Activated T-helper 9 cell treated with anti-CD3 and anti-CD28 coated beads, Interleukin-2, amount 50 U/mL, for 16 hours (primary cell): ENCODE measurements around the gene SGSH.
A peak's percentile ranks its signal among the peaks of the same experiment; 100 is the strongest.

ENCODE experiments used
- DNase-seq: peaks from one replicate; pipeline ENCODE4 v3.0.0-alpha.2; 2020; ENCODE audit warnings: low read depth

Gene SGSH

GRCh38 chr17:80227156-80227555 is 7.0 kb upstream of the SGSH start:
- DNase-seq: no peak

- no peak for DNase-seq
Observed at GRCh38 chr17:80225230-80225629, 5.1 kb upstream of the SGSH start.

- no peak for DNase-seq
Observed at GRCh38 chr17:80224683-80225082, 4.5 kb upstream of the SGSH start.

DNA sequence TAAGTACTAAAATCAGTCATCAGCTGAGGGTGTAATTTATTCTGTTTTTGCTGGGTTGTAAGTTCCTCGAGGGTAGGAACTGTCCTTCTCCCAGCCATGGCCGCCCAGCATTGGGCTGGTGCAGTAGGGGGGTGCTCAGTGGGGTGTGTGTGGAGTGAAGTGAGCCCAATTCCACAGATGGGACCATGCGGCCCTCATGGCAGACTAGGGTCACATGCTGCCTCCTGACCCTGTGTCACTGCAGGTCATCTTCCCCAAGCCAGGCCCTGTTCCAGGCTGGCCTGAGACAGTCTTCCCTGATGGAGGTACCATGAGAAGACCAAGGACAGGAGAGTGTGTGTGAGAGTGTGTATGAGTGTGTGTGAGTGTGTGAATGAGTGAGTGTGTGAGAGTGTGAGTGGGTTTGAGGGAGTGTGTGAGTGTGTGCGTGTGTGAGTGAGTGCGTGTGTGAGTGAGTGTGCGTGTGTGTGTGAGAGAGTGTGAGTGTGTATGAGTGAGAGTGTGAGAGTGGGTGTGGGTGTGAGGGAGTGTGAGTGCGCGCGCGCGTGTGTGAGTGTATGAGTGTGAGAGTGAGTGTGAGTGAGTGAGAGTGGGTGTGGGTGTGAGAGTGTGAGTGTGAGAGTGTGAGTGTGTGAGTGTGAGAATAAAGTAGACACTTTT is 3.8 kb upstream of the SGSH start:
- no peak for DNase-seq

DNA sequence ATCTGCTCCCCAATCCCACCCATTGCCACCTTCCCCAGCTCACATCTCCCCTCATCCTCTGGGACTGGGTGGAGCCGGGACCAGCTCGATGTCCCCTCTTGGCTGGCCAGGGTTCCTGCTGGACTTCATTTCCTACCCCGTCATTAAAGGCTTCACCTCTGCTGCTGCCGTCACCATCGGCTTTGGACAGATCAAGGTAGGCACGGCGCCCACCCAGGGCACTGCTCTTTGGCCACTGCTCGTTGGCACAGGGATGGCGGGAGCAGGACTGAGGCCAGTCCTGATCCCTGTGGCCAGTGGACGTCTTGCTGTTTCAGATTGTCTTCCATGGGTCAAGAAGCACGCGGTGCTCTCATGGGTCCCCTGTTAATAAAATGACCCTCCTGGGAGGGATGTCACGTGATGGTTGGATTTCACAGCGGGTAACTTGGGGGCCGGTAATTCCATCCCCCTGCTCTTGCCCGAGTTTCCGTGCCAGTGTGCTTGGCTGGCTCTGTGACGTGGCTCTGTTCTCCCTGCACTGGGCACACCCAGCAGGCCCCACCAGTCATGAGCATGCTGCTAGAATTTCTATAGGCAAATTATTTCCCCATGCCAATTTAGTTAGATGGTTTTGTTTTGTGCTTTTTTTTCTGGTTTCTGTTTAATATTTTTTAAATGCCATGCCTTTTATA is 3.1 kb upstream of the SGSH start:
- no peak for DNase-seq

DNA sequence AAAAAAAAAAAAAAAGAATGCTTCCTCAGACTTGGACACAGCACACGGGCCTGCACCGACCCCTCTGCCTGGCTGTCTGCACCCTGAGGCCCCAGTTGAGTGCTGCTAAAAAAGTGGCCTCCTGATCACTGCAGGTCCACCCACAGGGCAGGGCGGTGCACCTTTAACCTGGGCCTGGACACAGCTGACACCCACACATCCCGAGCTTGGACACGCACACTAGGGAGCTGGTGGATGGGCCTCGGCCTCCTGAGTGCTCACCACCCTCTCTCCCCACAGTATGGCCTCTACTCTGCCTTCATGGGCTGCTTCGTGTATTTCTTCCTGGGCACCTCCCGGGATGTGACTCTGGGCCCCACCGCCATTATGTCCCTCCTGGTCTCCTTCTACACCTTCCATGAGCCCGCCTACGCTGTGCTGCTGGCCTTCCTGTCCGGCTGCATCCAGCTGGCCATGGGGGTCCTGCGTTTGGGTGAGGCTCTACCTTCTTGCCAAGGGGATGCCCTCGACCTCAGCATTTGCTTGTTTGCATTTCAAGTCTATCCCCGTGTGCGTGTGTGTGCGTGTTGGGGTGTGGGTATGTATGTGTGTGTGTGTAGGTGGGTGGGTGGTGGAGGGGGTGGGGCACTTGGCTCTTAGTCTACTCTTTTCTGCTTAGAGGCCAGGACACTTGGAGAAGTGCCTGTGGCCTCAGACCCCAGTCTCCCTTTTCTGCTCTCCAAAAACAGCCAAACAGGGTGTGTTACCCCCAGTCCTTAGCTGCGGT is 2.4 kb upstream of the SGSH start:
- no peak for DNase-seq

DNA sequence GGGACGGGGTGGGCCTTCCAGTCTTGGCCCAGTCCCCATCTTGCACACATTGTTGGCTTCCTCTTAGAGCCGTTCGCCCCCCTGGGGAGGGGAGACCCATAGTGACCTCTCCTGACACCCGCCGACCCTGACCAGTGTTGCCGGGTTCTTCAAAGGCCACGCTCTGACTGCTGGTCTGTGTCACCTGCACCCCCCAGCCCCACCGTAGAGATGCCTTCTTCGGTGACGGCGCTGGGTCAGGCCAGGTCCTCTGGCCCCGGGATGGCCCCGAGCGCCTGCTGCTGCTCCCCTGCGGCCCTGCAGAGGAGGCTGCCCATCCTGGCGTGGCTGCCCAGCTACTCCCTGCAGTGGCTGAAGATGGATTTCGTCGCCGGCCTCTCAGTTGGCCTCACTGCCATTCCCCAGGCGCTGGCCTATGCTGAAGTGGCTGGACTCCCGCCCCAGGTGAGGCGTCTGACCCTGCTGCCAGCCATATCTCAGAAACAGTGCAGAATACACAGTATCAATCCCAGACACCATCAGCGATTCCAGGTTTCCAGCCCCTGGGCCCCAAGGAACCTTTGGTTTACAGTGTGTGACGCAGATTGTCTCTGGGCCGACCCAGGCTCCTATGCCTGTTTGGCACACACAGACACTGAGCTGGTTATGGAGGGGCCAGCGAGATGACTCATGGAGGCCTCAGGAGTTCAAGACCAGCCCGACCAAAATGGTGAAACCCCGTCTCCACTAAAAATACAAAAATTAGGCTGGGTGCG is 1.4 kb upstream of the SGSH start:
- no peak for DNase-seq

DNA sequence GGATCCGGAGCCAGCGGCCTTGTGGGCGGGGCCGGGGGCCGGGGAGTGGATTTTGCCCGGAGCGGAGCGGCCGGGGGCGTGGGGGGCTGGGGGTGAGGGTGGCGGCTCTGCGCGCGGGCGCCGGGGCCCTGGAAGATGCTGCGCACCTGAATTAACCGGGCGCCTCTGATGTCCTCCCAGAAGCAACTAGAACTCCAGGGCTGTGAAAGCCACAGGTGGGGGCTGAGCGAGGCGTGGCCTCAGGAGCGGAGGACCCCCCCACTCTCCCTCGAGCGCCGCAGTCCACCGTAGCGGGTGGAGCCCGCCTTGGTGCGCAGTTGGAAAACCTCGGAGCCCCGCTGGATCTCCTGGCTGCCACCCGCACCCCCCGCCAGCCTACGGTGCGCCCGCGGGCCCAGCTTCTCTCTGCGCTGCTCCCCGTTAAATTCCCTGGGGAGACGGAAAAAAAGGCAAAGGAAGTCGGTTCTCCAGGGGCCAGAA is 643 bp upstream of the SGSH start:
- no peak for DNase-seq

DNA sequence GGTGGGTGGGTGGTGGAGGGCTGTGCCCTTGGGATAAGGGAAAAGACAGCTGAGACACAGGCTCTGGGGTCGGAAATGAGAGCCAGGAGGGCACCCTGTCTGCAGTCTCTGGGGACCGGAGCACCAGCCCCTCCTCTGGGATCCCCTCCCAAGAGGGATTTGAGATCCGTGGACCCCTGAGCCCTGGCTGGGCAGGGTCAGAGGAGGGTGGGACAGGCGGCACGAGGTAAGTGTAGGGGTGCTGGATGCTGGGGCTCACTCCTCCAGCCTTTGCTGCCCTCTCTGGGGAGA is 425 bp downstream of the SGSH start:
- no peak for DNase-seq

- DNase-seq: peak; percentile 90
Observed at GRCh38 chr17:80219013-80219762, 945 bp downstream of the SGSH start.

DNA sequence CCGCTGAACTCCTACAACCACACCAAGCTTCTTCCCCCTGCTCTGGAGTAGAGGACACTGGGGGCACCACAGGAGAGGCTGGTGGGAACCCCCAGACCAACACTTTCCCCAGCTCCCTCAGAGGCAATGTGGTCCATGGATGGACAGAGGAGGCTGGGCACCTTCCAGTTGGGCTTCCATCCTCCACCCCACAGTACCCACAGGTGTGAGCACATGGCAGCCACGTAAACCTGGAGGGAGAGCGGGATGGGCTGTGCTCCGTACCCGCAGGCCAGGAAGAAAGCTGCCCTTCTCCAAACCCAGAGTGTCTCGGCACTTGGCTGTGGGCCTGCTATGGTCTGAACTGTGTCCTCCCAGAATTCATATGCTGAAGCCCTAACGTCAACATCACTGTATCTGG is 1.7 kb downstream of the SGSH start:
- DNase-seq: no peak

DNA sequence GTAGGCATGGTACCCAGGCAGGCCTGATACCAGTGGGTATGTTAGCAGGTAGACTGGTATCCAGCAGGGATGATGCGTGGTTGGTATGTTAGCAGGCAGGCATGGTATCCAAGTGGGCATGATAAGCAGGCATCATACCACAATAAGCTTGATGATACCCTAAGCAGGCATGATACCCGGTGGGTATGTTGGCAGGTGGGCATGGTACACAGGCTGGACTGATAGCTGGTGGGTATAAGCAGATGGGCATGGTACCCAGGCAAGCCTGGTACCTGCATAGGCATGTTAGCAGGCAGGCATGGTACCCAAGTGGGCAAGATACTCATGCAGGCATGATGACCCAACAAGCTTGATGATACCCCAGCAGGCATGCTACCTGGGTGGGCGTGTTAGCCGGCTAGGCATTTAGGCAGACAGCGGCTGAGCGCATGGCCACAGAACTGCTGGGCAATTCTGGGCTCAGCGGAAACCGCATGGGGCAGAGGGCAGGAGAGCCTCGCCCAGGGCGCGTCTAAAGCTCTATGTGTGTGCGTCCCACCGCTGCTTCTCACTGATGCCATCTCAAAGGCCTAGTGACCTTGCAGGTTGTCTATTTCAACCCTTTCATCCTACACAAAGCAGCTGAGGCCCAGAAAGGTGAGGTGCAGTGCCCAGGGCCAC is 2.3 kb downstream of the SGSH start:
- DNase-seq: no peak

GRCh38 chr17:80216473-80217456 is 3.4 kb downstream of the SGSH start:
- DNase-seq: no peak

DNA sequence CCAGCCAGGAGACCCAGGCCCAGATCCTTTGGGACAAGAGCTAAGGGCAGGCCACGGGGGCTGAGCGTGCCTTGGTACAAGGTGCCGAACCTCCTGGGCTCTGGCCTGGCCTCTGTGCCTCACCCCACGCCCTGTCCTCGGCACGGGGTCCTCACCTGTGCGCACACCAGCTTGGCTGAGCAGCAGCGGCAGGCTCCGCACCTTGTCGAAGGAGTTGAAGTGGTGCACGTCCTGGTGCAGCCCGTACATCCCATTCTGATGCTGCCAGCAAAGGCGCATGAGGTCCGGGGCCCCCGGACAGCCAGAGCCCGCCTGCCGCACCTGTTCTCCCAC is 5.3 kb downstream of the SGSH start:
- DNase-seq: no peak

GRCh38 chr17:80214012-80214877 is 5.9 kb downstream of the SGSH start:
- no peak for DNase-seq

DNA sequence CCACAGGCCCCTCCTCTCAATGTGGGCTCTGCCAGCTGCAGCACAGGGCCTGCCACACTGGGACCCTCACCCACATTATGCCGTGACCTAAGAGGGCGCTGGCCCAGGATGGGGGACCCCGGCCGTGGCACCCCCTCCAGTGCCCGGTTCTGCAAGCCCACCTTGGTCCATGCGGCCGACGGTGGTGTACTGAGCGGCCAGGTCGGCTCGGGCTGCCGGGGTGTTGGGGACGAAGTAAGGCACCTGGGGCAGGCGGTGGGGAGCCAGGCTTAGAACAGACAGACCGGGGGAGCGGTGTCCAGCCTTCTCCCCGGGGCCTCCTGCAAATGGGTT is 6.5 kb downstream of the SGSH start:
- no peak for DNase-seq

GRCh38 chr17:80212962-80213642 is 7.0 kb downstream of the SGSH start:
- no peak for DNase-seq

- no peak for DNase-seq
Observed at GRCh38 chr17:80212511-80212910, 7.6 kb downstream of the SGSH start.

- no peak for DNase-seq
Observed at GRCh38 chr17:80212109-80212508, 8.0 kb downstream of the SGSH start.
